T1000 (cell line): ENCODE results near the gene PAXIP1.

Experiments
- DNase-seq: peaks from one replicate; lab custom pipeline; 2025; ENCODE audit warnings: mixed read lengths; lab: John Stamatoyannopoulos, UW

The PAXIP1 gene

GRCh38 chr7:154996756-154997155 is 6.2 kb downstream of the PAXIP1 start:
- no peak for DNase-seq

- DNase-seq: no peak
Measured at GRCh38 chr7:154996101-154996500, 6.8 kb downstream of the PAXIP1 start.

- no peak for DNase-seq
Measured at GRCh38 chr7:154994996-154995395, 7.9 kb downstream of the PAXIP1 start.

GRCh38 chr7:154990964-154991540 is 11.9 kb downstream of the PAXIP1 start:
- no peak for DNase-seq

GRCh38 chr7:154987571-154987970 is 15.4 kb downstream of the PAXIP1 start:
- DNase-seq: no peak

- no peak for DNase-seq
Measured at GRCh38 chr7:154986200-154986945, 16.6 kb downstream of the PAXIP1 start.

GRCh38 chr7:154985230-154985629 is 17.7 kb downstream of the PAXIP1 start:
- DNase-seq: no peak

- DNase-seq: no peak
Measured at GRCh38 chr7:154984601-154985188, 18.2 kb downstream of the PAXIP1 start.

- no peak for DNase-seq
Measured at GRCh38 chr7:154978017-154978416, 24.9 kb downstream of the PAXIP1 start.

GRCh38 chr7:154977250-154977649 is 25.7 kb downstream of the PAXIP1 start:
- DNase-seq: no peak

- no peak for DNase-seq
Measured at GRCh38 chr7:154976844-154977243, 26.1 kb downstream of the PAXIP1 start.

- DNase-seq: no peak
Measured at GRCh38 chr7:154975984-154976383, 26.9 kb downstream of the PAXIP1 start.

GRCh38 chr7:154973381-154973780 is 29.5 kb downstream of the PAXIP1 start:
- no peak for DNase-seq

GRCh38 chr7:154968336-154969001 is 34.5 kb downstream of the PAXIP1 start:
- DNase-seq: no peak

GRCh38 chr7:154967401-154967955 is 35.4 kb downstream of the PAXIP1 start:
- no peak for DNase-seq

- DNase-seq: no peak
Measured at GRCh38 chr7:154965014-154965413, 37.9 kb downstream of the PAXIP1 start.

- no peak for DNase-seq
Measured at GRCh38 chr7:154960063-154960790, 42.7 kb downstream of the PAXIP1 start.

- no peak for DNase-seq
Measured at GRCh38 chr7:154956427-154956826, 46.5 kb downstream of the PAXIP1 start.

GRCh38 chr7:154953006-154953684 is 49.8 kb downstream of the PAXIP1 start:
- DNase-seq: no peak

- DNase-seq: no peak
Measured at GRCh38 chr7:154950960-154951359, 52.0 kb downstream of the PAXIP1 start.

GRCh38 chr7:154947604-154948003 is 55.3 kb downstream of the PAXIP1 start:
- no peak for DNase-seq
